ENCODE data around the gene MAST3. TPM values are rescaled to one million over a fixed set of nuclear protein-coding genes. Genes with fewer than 3 reads are reported as not detected.

The MAST3 gene
- total RNA-seq, 1 donor from 2014 or later, result 2.2 TPM

DNA sequence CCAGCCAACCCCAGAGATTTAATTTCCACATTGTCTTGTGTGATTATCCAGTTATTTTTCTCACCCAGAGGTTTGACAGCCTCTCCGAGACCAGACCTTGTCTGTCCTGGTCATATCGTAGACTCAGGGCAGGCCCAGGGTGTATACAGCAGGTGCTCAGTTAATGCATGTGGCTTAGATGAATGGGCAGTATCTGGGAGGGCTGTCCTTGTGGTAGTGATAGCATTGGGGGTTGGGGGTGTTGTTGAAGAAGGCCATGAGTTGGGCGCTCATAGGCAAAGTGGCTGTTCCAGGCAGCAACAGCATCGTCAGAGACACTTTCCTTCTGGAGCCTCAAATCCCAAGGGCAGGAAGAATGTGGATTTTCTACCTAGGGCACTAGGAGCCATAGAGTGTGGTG, 16.9 kb downstream of the MAST3 start:
- no peak for DNase-seq

DNA sequence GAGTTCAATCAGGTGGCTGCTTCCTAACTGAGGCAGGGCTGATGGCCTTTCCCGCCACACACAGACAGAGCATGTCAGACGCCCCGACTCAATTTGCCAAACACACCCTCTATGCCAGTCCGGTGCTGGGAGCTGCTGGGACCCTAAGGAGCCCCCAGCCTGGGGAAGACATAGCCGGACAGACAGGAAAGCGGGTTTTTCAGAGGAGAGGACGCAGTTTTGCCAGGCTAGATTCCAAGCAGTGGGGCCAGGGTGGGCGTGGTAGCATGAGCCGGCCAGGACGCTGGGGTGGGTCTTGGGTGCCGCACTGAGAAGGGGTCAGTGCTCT, 19.8 kb downstream of the MAST3 start:
- no peak for DNase-seq

DNA sequence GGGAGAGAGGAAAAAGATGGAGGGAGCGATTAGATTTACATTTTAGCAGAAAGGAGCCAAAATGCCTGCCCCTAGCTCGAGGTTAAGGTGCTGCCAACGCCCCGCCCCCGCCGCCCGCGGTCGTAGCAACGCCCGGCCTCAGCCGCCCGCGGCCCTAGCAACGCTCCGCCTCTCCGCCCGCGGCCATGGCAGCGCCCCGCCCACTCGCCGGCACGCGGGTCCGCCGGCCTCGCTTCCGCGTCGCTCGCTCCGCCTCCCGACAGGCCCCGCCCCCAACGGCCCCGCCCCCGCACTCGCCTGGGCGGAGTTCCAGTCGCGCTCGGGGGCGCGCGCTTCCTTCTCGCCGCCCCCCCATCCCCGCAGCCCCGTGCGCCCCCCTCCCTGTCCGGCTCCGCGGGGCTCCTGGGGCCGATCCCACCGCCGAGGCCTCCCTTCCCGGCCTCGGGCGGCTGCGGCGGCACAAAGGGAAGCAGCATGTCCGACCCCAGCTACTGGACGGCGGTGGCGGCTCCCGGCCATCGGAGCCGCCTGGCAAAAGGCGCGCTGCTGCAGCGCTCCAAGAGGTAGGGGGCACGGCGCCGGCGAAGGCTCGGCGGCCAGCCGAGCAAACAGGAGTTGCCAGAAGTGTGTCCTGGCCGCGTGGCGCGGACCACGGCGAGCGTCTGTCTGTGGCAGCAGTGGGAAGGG, 20.3 kb downstream of the MAST3 start:
- DNase-seq, result peak; percentile 93

DNA sequence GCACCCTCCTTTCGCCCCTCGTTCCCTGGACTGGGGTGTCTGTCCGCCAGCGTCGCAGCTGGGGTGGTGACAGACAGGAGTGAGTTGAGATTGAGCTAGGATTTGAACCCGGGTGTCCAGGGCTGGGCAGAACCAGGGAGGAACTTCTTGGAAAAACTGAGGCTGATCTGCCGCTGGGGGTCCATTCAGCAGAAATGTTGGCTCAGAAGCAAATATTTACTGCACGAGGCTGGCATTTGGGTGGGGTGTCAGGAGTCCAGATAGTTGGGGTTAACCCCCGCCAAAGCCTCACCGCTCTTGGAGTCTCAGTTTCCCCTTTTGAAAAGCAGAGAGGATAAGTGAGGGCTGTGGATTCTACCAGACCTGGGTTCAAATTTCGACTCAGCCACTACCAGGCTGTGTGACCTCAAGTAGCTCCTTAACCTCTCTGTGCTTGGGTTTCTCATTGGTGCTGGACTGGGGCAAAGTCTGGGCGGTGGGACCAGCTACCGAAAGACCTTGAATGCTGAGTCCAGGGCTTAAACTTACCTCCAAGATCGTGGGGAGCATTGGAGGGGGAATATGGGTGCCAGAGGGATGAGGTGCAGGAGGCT, 20.9 kb downstream of the MAST3 start:
- DNase-seq, result no peak

DNA sequence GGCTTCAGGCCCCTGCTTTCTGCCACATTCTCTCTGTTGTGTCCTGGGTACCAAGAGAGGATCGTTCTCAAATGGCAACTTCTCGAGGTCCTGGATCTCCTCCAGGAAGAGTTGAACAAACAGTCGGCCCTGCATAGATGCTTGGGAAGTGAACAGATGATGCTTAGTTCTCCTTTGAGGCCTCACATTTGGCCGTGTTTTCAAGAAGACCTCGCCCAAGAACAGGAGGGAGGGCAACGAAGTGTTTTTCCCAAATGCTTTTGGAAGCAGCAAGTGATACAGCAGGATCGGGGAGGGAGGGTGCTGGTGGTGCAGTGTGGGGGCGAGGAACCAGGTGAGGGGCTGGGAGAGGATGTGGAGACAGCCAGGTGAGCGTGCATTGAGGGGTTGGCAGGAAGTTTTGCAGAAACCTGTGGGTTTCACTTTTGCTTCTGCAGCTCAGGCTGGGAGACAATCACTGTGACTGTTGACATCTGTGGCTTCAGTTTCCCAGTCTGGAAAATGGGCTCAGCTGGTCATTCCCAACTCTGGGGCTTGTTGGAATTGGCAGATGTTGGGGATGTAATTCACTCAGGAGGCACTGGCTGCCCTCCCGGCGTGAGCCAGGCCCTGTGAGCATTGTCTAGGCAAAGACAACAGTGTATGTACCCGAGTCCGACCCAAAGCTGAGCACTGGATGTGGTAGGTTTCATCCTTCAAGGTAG, 21.6 kb downstream of the MAST3 start:
- DNase-seq, result no peak

DNA sequence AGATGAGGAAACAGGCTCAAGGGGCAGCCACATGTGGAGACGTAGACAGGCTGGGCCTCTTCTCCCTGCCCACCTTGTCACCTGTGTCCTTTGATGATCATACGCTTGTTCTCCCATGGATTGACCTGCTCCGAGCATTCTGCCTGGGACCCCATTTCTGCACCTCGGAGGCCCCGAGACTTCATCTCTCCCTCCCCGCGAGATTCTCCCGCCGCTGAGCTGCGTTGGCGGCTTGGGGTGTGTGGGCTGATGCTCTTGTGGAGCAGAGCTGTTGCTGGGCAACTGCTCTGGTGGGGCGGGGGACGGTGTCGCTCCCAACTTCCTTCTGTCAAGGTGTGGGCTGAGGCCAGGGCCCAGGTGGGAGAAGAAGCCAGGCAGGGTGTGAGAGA, 22.1 kb downstream of the MAST3 start:
- DNase-seq, result no peak

DNA sequence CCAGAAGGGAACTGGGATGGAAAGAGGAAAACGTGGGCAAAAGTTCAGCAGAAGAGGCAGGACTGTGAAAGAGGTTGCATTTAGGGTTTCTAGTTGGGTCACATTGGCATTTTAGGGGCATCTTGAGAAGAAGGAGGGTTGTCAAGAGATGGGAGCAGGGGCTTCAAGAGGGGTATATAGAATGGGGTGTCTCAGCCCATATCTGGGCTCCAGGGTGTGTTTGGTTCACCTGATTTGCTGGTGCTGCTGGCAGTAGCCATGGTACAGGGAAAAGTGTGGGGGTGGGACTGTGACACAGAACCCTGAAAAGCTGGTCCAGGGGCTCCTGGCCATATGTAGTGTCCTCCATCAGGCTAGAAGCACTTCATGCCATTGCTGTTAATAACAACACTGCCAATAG, 22.5 kb downstream of the MAST3 start:
- DNase-seq, result no peak

DNA sequence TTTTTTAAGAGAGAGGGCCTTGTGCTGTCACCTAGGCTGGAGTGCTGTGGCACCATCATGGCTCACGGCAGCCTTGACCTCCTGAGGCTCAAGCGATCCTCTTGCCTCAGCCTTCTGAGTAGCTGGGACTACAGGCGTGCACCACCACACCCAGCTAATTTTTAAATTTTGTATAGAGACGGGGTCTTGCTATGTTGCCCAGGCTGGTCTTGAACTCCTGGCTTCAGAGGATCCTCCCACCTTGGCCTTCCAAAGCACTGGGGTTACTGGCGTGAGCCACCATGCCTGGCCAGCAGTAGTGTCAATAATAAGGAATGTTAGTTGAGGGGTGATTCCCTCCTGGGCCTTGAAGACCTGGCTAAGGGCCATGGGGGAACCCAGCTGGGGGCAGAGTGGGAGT, 23.6 kb downstream of the MAST3 start:
- DNase-seq, result no peak

DNA sequence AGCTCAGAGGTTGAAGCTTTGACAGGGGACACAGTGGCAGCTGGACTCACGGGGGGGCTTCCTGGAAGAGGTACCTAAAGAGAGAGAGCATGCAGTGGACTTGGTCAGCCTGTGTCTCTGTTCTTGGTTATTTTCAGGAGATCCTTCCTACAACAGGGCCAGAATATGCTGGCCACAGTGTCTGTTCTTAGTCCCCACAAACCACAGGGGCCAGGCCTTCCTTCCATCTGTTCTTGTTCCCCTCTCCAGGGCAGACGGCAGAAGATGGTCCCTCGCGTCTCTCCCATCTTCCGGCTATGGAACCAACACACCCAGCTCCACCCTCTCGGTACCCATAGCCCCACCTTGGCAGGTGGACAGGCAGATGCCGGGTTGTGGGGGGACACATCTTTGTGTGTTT, 24.8 kb downstream of the MAST3 start:
- DNase-seq, result no peak

DNA sequence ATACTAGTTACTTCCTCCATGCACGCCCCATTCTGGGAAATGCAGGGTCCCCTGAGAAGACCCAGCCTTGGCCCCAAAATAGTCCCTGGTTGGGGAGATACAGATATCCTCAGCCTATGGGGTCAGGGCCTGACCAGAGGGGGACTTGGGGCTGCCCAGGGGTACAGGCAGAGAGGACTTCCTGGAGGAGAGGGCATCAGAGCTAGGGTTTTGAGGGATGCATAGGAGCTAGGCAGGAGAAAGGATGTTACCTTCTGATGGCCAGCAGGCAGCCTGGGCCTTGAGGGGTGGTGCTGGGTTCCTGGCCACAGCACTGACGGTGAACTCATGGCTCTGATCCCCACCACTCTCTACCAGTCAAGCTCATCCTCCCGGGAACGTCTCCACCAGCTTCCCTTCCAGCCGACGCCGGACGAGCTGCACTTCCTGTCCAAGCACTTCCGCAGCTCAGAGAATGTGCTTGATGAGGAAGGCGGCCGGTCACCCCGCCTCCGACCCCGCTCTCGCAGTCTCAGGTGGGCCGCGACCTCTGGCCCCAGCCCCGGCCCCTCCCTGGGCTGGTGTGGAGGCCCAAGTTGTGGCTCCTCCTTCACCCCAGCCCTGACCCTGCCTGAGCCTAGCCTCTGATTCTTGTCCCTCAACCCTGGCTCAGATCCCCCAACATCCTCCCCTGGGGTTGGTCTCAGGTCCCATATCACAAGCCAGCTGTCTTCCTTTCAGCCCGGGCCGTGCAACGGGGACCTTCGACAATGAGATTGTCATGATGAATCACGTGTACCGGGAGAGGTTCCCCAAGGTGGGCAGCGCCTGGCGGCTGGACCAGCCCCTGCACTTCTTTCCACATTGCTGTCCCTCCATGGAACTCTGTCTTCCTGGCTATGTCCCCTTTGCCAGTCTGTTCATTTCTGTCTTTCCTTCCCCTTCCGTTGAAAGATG, 25.6 kb downstream of the MAST3 start:
- DNase-seq, result peak; percentile 63

DNA sequence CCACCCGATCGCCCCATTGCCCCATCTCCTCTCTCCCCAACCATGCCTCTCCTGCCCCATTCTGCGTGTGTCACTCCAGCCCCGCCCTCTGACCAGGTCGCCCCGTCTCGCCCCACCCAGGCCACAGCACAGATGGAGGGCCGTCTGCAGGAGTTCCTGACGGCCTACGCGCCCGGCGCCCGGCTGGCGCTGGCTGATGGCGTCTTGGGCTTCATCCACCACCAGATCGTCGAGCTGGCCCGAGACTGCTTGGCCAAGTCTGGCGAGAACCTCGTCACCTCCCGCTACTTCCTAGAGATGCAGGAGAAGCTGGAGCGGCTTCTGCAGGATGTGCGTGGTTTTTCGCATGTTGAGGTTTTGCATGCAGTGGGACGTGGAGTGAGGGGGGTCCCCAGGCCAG, 26.2 kb downstream of the MAST3 start:
- DNase-seq, result no peak

DNA sequence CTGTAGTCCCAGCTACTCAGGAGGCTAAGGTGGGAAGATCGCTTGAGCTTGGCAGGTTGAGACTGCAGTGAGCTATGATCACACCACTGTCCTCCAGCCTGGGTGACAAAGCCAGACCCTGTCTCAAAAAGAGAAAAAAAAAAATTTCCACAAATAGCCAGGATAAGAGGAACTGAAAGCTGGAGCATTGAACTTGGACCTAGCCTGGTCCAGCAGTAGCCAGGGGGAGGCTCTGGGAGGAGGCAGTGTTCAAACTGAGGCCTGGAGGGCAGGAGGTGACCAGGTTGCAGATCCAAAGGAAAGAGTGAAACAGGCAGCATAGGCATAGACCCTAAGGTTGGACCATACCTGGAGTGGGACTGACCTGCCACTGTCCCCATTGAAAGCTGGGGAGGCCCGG, 28.5 kb downstream of the MAST3 start:
- no peak for DNase-seq

DNA sequence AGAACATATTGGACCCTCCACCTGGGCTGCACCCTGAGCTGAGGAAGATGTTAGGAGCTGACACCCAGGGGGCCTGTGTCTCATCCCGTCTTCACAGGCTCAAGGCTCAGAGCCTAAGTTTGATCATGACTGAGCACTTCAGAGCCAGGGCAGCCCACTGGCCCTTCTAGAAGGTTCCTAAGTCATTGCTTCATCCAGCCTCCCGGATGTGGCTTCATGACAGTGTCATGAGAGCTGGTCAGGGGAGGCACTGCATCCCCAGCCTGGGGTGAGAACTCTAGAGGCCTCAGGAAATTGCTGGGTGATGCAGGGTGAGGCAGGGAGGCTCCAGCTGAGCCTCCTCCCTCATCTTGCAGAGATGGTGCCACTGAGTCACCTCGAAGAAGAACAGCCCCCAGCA, 30.5 kb downstream of the MAST3 start:
- no peak for DNase-seq

DNA sequence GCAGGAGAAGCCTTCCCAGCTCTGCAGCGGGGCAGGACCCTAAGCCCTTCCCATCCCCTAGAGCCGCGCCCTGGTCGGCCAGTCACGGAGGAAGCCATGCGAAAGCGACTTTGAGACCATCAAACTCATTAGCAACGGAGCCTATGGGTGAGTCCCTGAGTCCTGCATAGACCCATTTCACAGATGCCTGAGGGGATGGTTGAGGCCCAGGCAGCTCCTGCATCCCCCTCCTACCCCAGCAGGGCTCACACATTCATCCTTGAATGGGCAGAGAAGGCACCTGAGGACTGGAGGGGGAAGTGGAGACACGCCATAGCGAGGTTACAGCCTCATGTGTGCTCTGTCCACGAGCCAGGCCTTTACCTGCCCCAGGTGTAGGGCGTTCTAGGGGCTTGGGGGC, 31.2 kb downstream of the MAST3 start:
- DNase-seq, result no peak

DNA sequence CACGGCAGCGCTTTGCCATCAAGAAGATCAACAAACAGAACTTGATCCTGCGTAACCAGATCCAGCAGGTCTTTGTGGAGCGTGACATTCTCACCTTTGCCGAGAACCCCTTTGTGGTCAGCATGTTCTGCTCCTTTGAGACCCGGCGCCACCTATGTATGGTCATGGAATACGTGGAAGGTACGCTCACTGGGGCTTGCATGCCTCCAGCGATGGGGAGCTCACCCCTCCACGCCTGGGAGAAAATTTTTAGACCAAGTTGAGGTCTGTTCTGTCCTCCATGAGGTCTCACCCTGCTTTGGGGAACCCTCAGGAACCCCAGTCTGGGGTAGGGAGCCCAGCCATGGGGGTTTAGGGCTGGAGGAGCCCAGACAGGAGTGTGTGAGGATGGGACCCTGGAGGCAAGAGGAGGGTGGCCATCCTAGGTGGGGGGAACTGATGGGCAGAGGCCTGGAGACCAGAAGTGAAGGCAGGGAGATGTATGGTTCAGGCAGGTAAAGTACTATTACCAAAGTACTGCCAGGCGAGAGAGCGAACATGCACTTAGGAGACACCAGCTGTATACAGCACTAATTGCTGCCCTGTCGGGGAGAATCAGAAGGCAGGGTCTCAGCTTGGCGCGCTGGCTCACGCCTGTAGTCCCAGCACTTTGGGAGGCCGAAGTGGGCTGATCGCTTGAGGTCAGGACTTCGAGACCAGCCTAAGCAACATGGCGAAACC, 33.1 kb downstream of the MAST3 start:
- DNase-seq, result no peak

DNA sequence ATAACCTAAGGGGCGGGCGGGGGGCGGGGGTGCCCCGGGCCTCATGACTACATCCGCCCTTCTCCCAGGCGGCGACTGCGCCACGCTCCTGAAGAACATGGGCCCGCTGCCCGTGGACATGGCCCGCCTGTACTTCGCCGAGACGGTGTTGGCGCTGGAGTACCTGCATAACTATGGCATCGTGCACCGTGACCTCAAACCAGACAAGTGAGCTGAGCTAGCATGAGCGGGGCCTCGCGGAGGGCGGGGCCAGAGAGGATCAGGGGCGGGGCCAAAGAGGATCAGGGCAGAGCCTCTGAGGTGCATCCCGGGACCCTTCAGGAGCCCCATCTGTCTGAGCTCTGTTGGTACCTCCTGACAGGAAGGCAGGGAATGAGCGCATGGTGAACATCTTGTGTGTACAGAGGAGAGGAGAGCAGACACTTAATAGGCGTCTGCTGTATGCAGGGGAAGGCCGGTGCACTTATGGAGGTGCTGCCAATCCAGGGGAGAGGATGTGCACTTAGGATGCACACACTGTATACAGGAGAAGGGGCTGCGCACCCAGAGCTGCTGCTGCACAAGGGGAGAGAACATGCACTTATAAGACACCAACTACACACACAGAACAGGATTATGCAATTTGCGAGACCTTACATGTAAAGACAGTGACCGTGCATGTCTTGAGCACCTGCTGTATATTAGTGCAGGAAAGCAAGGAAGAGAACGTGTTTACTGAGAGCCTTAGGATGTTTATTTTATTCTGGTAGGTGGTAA, 34.4 kb downstream of the MAST3 start:
- DNase-seq, result no peak

DNA sequence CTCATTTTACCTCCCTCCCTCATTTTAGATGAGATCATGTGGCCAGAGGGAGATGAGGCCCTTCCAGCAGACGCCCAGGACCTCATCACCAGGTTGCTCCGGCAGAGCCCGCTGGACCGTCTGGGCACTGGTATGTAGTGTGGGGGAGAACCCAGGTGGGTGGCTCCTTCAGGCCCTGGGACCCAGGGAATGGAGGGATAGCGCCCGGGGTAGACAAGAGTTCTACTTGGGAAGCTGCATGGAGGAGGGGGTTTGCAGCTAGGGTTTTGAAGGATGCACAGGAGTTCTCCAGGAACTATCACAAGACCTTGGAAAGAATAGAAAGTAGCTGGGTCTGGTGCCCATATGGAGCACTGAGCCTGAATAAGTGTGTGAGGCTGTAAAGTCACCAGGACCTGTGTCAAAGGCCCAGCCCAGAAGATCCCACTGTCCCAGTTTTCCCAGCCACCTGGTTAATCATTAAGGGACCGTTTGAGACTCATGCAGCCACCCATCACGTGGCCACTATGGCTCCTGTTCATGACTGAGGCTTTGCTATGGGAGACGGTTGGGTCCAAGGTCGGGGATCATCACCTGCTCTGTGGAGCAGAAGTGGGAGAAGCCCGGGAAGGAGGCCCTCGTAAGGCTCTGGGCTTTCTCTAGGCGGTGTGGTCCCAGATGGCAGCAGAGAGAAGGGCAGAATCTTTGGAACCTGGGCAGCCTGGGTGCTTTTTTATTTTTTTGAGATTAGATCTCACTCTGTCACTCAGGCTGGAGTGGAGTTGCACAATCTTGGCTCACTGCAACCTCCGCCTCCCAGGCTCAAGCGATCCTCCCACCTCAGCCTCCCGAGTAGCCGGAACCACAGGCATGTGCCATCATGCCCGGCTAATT, 38.4 kb downstream of the MAST3 start:
- DNase-seq, result no peak

DNA sequence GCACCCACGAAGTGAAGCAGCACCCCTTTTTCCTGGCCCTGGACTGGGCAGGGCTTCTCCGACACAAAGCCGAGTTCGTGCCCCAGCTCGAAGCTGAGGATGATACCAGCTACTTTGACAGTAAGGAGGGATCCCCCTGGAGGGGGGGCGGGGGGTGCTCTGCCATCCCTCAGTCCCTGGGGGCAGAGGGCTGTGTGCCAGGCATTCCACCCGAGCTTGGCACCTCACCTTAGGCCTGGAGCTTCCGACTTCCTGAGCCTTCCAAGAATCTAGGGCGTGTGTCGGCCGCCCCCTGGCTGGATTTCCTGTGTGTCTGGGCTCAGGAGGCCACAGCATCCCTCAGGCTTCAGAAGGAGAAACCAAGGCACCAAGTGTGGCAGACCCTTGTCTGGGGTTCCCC, 39.7 kb downstream of the MAST3 start:
- no peak for DNase-seq

DNA sequence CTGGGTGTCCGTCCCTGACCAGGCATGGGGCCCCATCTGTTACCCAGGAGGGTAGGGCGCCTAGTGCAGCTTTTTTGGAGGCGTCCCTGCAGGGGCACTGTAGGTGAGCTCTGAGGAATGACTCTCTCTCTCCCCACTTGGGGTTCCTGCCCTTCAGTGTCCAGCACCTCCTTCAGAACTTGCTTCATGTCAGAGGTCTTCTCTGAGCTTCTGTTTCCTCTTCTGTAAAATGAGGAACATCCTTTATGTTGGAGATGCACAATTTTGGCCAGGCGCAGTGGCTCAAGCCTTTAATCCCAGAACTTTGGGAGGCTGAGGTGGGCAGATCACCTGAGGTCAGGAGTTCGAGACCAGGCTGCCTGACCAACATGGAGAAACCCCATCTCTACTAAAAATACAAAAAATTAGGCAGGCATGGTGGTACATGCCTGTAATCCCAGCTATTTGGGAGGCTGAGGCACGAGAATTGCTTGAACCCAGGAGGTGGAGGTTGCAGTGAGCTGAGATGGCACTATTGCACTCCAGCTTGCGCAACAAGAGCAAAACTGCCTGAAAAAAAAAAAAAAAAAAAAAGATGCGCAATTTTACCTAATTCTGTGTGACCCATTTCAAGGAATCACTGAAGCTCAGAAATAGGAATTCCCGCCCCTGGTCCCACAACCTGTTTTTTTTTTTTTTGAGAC, 40.2 kb downstream of the MAST3 start:
- no peak for DNase-seq

DNA sequence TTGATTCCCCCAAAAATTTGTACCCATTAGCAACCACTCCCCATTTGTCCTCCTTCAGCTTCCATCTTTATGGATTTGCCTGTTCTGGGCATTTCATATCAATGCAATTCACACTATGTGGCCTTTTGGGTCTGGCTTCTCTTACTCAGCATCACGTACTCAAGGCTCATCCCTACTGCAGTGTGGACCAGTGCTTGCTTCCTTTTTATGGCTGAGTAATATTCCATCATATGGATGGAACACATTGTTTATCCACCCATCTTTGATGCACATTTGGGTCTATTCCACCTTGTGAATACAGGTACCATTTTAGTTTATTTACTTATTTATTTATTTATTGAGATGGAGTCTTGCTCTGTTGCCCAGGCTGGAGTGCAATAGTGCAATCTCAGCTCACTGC, 42.9 kb downstream of the MAST3 start:
- no peak for DNase-seq

Data from dermis blood vessel endothelial cell (primary cell).